HG02943 (cell line): ENCODE data around the gene NRG3.

ENCODE experiments used
- ATAC-seq: cut with Tn5 transposase; IDR thresholded peaks from one replicate; pipeline ENCODE4 v1.9.1; 2021; ENCODE audit warnings: mild to moderate bottlenecking, low read depth, moderate library complexity; ENCODE audit not compliant: unreplicated experiment

NRG3 gene

DNA sequence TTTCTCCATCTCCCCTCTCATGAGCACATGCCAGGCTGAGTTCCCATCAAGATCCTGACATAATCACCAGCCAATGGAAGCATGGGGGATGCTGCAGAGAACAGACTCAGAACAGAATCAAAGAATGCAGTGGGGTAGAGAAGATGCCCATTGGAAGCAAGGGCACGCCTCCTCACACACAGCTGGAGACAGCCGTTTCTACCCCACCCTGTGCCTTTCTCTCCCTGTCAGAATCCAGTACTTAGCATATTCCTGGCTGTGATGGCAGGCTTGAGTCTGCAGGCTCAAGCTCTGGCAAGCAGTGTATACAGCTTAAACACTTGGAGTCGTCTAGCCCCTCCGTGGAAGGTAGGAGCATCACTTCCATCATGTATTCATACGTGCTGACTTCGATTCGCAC is 867.9 kb downstream of the NRG3 start:
- no peak for ATAC-seq

DNA sequence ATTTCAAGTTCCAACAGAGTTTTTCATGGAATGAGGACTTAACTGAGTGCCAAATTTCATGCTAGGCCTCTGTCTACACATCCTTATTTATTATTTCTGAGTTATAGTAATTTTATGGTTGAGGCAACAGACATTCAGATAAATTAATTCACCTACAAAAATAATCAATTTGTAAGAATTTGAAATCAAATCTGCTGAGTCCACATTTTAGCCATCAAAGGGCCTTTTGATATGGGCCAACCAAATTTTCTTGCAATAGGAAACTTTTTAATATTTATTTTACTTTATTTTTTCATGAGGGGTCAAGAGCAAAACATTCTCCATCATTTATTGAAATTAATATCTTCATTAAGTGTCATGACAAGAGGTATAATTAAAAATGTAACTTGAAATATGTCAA is 875.5 kb downstream of the NRG3 start:
- ATAC-seq = no peak

DNA sequence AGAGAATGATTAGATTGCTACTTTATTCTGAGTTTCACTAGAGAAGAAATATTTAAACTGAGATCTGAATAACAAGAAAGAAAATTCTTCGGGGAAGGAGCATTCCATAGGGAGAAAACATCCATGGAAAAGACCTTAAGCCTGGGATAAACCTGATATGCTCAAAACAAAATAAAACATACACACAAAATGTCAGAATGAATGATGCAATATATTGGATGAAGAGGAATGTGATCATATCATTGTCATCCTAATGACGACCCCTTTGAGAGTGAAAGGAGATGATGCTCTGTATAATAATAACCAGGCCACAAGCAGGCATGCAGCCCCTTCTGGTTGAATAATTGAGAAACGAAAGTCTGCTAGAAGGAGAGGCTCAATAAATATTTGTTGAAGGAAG is 882.4 kb downstream of the NRG3 start:
- no peak for ATAC-seq

DNA sequence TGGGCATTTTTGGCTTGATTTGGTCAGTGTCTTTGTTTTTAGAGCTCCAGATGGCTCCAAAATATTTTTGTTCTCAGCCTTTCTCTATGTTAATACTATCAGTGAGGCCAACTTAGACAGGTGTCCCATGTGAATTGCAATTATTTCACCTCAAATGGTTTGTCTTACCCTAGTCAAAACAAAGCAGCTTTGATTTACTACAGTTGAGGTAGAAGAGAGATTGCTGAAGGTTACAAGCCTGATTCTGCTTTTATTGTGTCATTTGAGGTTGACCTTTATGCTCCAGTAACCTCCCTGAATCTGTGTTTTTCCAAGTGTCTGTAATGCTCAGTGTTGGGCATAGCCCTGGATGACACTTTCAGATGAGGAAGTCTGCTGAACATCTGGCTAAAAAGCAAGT is 882.9 kb downstream of the NRG3 start:
- ATAC-seq = no peak

DNA sequence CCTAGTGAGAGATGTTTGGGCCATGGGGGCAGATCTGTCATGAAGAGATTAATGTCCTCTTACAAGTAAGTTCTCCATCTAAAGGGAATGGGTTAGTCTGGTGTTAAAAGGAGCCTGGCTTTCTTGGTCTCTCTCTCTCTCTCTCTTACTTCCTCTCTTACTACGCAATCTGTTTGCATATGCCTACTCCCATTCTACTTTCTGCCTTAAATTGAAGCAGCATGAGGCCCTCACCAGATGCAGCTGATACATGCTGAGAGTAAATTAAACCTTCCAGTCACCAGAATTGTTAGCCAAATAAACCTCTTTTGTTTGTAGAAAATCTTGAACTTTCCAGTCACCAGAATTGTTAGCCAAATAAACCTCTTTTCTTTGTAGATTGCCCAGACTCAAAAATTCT is 884.1 kb downstream of the NRG3 start:
- ATAC-seq = no peak

DNA sequence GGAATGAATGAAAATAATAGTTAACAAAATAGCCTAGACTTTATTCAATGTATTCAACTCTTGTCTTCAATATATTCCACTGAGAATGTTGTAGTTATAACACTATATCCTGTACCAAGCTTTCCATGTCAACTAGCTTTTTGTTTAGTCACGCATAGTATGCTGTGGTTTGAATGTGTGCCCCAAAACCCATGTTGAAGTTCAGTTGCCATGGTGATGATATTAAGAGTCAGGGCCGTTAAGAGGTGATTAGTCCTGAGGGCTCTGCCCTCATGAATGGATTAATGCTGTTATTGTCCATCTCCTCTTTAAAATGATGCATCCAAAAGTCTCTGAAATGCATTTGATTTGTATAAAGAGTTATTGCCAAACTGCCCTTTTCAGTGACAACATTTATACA is 887.6 kb downstream of the NRG3 start:
- ATAC-seq = no peak

DNA sequence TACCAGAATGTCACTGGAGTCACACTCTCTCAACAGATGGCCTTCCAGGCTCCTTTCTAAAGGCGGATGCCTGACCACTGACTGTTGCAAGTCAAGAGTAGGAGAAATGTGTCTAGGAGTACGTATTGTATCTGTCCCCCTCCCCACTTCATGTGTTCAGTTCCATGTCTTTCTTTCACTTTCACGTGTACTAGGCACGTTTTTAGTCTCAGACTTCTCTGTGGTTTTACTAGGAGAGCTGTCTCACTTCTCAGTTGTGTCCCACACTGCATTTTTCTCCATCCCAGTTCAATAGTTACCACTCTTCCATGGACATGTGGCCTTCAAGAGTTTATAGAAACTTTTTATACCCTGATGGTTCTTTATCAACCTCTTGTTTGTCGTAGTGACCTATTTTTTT is 893.0 kb downstream of the NRG3 start:
- ATAC-seq = no peak

DNA sequence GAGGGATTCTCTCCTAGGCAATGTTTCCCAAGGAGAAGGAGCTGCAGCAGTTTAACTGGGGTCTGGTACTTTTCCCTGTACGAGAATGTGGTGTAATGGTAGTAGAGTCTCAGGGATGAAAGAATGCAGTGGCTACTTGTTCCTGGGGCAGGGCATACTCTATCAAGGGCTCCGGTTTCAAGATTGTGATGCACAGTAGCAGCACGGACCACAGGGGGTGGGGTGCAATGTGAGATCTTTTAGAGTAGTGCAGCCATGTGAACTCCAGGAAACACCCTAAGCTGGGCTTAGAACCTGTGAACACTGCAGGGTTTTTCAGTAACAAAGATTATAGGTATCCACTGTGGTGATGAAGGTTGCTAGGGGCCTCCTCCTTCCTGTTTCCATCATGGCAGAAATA is 903.9 kb downstream of the NRG3 start:
- ATAC-seq = no peak

DNA sequence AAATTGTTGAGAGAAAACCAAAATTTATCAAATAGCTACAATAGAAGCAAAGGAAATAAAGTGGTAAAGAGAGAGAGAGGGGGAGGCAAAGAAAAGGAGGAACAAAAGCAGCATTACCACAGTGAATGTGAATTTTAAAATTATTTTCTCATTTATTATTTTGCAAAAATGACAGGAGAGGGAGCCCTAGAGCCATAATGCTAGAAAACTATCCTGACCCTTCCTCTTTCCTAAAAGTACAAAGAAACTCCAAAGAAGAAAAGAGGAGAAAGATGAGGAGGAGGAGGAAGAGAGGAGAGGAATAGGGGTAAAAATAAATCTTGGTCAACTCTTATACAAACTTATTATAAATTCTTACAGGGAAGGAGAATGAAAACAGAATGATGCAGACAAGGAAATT is 921.5 kb downstream of the NRG3 start:
- ATAC-seq = no peak

DNA sequence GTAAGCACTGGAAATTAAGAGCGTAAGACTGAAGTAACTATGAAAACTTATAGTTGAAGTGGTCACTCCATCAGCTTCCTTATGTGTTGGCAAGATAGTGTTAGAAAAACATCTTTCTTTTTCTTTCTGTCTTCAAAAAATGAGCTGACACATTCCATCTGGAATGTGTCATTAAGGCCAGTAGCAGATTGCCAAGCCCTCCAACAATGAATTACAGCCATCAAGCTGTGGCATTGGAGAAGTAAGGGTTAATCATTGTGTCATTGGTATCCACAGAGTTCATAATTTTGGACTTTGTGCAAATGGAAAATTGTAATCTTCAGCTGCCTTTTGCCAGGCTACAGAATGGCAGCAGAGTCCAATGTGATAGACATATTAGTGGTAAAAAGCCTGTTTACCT is 926.3 kb downstream of the NRG3 start:
- no peak for ATAC-seq

DNA sequence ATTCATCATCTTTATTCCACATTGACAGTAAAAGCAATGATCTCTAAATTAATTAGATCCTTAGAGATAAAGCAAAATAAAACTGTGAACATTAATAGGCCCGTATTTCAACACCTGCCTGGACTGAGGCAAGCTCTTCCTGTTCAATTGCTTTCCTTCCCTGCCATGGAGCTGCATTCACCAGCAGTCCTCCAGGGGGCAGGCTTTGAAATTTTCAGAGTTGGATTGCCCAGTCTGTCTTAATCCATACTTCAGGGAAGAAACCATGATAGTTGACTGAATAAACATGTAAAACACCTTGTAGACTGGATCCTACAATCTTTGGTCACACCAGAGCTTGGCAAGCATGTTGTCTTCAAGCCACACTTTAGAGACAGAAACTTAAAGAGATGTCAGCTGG is 936.6 kb downstream of the NRG3 start:
- ATAC-seq = no peak

DNA sequence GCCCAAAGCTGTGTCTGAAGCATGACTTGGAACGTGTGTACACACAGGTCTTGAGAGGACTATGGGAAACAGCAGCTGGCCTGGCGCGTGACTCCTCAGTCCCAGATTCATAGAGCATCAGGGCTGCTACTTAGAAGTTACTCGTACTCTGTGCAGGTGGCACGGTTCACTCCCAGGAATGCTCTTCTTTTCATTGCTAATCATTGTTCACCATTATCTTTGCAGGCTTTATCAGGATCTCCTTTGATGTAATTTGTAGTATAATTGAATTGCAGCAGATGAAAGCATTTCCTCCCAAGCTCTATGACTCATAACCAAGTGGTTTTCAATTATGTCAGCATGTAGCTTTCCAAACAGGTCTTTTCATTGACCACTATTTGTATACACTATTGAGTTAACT is 938.9 kb downstream of the NRG3 start:
- no peak for ATAC-seq

DNA sequence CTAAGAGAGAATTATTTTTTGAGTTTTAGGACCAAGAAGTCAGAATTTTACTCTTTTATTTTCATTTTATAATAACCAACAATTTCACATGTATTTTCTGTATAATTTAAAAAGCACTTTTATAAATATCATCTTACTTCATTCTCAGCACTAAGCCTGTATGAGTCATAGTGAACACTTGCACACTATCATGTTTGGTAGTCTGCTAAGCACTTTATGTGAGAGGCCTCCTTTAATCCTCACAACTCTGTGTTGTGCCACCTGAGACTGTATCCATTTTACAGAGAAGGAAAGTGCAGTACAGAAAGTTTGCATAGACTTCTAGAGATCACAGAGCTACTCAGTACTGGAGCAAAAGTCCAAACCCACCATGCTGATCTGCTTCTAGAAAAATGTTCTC is 939.6 kb downstream of the NRG3 start:
- no peak for ATAC-seq

DNA sequence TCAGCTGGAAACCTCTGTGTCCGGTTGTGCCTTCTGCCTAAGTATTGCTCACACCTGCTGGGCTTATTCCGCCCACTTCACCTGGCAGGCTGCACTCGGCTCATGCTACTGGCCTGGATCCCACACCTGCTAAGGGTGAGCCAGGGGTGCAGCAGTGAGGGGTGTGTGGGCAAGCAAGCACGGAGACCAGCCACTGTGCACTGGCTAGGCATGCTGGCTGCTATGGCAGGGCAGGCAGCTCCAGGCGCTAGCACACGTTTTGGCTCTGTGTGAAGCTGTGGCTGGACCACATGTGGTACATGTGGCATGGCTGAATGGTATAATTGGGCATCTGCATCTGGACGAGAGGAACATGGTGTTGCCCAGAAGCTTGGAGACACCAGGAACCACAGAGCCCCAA is 940.7 kb downstream of the NRG3 start:
- ATAC-seq = no peak

DNA sequence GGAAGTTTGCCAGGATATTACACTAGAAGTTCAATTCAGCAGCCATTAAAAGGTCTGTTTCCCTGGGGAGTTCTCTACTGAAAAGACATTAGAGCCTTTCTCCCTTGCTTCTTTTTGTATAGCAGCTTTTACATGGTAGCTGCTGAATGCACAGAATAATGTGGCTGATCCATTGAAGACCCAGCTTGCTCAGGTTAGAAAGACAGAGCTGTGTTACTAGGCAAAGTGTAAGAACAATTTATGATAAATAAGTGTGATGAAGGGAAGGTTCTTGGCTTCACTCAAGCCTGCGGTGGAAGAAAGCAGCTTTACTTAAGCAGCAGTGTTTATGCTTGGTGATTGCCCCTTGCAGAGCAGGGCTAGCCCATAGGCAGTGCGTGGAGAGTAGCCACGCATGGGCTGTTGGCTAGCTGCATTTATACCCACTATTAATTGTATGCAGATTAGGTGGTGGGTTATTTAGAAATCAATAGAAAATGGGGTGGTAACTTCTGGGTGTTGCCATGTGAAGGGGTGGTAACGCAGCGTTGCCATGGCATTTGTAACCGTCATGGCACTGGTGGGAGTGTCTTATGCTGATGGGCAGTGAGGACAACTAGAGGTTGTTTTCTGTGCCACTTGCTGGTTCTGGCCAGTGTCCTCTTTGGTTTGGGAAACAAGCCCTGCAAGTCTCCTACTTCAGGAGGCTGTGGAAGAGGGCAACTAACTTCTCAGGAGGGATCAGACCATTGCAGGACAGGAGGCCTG is 942.9 kb downstream of the NRG3 start:
- ATAC-seq = no peak

DNA sequence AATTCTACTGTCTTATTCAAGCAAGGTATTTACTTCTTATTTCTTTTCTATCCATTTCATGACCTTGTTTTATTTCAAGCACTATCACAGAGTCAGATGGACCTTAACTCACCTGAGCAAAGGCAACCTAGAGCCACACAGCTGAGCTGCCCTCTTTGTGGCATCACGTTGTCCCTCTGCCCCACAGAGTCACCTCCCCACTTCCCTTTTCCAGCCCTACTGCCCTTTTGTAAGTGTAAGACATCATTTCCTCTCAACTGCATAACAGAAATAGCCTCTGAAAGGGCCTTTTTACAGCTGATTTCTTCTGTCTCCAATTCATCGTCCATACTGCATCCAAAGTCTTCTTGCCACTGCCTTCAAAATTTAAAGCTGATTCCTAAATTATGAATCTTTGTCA is 946.0 kb downstream of the NRG3 start:
- no peak for ATAC-seq

DNA sequence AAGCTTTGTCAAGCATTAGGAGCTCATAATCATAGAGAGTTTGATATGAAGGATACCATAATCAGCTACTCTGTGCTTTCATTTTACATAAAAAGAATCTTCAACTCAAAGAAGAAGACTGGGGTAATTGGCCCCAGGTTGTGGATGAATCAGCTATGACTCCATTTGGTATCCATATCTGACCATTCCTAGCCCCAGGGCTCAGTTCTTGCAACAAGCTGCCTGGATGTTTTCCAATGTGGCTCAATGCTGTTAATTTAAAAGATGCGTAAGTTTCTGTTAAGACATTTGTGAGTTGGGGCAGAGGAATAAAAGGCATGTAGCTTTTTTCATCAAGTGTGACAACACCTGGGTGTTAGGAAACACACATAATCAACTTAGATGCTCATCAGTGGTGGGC is 951.1 kb downstream of the NRG3 start:
- no peak for ATAC-seq

DNA sequence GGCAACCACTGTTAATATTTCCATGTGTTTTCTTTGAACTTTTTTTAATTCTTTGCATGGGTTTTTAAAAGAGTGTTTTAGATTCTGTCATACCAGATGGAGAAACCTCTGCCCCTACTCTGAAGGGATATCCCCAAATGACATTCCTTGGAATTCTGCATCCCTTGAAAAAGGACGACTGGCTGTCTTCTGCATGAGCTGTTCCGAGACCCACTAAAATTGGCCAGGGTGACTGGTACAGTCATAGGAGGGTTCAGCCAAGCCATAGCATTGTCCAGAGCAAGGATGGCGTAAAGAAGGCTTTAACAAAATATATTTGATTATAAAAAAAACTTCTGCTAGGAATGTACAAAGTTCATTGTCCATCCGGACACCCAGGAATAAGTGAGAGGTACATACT is 952.9 kb downstream of the NRG3 start:
- no peak for ATAC-seq

DNA sequence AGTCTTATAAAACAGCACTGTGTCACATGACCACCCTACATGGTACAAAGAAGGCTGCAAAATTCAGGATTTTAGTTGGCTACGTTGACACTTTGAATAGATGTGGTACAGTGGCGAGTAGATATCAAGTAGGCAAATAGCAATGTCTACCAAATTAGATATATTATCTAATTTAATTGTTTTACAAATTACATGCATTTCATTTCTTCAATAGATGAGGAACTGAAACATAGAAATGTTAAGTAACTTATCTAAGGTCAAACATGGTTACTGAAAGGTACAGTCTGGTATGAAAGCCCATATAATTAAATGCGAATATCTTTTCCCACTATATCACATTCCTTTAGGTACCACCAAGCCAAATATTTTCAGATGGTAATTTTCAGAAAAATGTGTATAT is 972.2 kb downstream of the NRG3 start:
- no peak for ATAC-seq

DNA sequence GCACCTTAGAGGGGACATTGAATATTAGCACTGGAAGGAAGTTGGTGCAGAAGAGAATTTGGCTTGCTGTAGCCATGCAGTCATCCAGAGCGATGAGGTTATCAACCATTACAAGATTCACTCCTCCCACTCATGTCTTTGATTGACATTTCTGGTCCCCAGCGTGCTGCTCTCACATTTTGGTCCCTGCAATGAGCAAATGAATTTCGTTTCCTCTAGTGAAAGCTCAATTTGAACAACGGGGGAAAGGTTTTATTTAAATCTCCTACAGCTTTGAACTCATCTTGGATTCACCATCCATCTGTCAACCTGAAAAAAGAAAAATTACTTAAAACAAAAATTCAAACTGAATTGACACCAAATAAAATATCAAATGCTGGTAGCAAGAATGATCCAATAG is 975.2 kb downstream of the NRG3 start:
- ATAC-seq = no peak

DNA sequence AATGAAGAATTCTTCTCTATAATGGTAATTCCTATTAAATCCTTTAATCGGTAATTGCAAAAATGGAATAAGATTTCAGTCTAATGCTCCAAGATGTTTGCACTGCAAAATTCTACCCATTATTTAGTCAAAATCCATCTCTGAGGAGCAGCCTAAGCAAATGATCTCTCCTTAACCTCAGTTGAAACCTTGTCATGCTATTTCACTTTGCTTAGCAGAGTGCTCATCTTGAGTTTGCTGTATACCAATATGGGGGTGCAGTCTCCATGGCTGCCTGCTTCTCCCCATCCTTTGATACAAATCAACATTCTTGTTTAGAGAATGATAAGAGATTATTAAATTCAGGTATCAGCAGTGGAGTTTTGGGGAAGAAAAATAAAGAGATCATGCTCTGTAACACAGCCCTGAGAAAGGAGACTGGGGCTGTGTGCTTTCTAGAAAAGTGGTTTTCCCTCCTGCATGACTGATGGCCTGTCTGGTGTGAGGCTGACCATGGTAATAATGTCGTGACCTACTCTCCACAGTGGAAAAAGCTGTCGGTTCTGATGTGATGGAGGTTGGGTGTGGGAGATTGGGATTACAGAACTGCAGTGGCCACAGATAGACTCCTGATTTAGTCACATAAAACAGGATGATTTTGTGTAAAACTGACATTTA is 982.1 kb downstream of the NRG3 start:
- ATAC-seq = no peak

DNA sequence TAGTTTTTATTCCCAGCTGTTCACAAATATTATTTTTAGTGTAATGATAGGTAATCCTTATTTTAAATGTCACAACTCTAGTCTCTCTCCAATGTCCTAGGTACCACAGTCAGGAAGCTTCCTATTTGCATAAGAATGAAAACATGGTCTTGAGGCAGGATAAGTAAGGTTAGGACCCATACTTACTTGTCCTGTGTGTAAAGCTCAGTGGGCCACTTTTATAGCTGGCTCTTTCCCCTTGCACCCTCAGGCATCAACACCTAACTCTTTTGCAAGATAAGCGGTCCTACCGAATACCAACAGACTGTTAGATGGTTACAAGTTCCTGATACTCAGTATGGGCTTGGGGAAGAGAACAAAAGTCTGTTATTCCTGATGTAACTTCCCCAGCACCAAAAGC is 986.9 kb downstream of the NRG3 start:
- ATAC-seq = no peak

DNA sequence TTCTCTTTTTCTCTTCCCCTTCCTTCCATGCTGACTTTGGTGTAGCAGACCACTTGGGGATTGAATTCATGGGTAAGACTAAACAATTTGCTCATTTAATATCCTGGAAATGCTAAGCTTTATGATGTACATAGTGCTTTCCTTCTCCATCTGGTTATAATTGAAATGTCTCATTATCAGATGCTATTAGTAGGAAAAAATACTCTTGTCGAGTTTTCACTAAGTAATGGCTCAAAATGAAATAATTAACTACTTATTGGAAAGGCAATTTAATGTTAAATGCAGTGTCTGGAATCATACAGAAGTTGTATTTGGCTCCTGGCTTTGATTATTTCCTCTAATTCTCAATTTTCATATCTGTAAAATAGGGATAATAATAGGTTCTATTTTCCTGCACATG is 990.4 kb downstream of the NRG3 start:
- ATAC-seq = no peak
